HG02884 (cell line): ENCODE data around the gene PTTG1IP.

Experiments used
- ATAC-seq: cut with Tn5 transposase; IDR thresholded peaks from one replicate; pipeline ENCODE4 v1.9.1; 2021; ENCODE audit warnings: mild to moderate bottlenecking, moderate library complexity; ENCODE audit not compliant: unreplicated experiment

The PTTG1IP gene

GRCh38 chr21:44910229-44911067 is 37.0 kb upstream of the PTTG1IP start:
- ATAC-seq: no peak

GRCh38 chr21:44909719-44910118 is 36.2 kb upstream of the PTTG1IP start:
- ATAC-seq: no peak

- no peak for ATAC-seq
These were observed 35.4 kb upstream of the PTTG1IP start for GRCh38 chr21:44908908-44909307.

- ATAC-seq: no peak
These were observed 34.7 kb upstream of the PTTG1IP start for GRCh38 chr21:44907966-44908895.

- ATAC-seq: no peak
These were observed 33.9 kb upstream of the PTTG1IP start for GRCh38 chr21:44907225-44907965.

GRCh38 chr21:44905728-44906090 is 32.2 kb upstream of the PTTG1IP start:
- ATAC-seq: no peak

GRCh38 chr21:44905016-44905727 is 31.7 kb upstream of the PTTG1IP start:
- no peak for ATAC-seq

GRCh38 chr21:44904141-44904923 is 30.8 kb upstream of the PTTG1IP start:
- no peak for ATAC-seq

- ATAC-seq: no peak
These were observed 30.2 kb upstream of the PTTG1IP start for GRCh38 chr21:44903689-44904088.

- no peak for ATAC-seq
These were observed 29.7 kb upstream of the PTTG1IP start for GRCh38 chr21:44903050-44903685.

GRCh38 chr21:44902268-44903049 is 29.0 kb upstream of the PTTG1IP start:
- ATAC-seq: no peak

GRCh38 chr21:44901391-44902074 is 28.0 kb upstream of the PTTG1IP start:
- ATAC-seq: no peak

GRCh38 chr21:44900559-44901251 is 27.2 kb upstream of the PTTG1IP start:
- ATAC-seq: no peak

- no peak for ATAC-seq
These were observed 26.5 kb upstream of the PTTG1IP start for GRCh38 chr21:44899768-44900558.

GRCh38 chr21:44898851-44899767 is 25.6 kb upstream of the PTTG1IP start:
- no peak for ATAC-seq
